Thymus (tissue), 11 donors: Measurements from ENCODE around the gene SNX20. TPM values are rescaled to one million over a fixed set of nuclear protein-coding genes. Genes with fewer than 3 reads are reported as not detected.

Source experiments
- DNase-seq, 9 donors: peaks; one replicate each; pipeline ENCODE4 v3.0.0-alpha.2; 2013; ENCODE audit warnings: low spot score in 9 of 9, low read depth in 6 of 9, missing footprints in 1 of 9
- H3K27ac ChIP-seq, 2 donors: one replicate each; pipeline ENCODE4 v1.5.1; 2013; ENCODE audit warnings: control low read depth in 1 of 2, low read depth in 1 of 2, low read length in 1 of 2, mild to moderate bottlenecking in 1 of 2, moderate library complexity in 1 of 2
- H3K27me3 ChIP-seq, 2 donors: one replicate each; pipeline ENCODE4 v1.5.1; 2013; ENCODE audit warnings: low read length in 1 of 2; ENCODE audit not compliant: control insufficient read depth in 2 of 2, insufficient read depth in 1 of 2
- H3K36me3 ChIP-seq, 2 donors: one replicate each; pipeline ENCODE4 v1.5.1; 2013; ENCODE audit warnings: low read length in 1 of 2, mild to moderate bottlenecking in 1 of 2, moderate library complexity in 1 of 2; ENCODE audit not compliant: control insufficient read depth in 2 of 2, insufficient read depth in 2 of 2
- H3K4me1 ChIP-seq, 2 donors: one replicate each; pipeline ENCODE4 v1.5.1; 2013; ENCODE audit warnings: low read length in 2 of 2; ENCODE audit not compliant: control insufficient read depth in 2 of 2, insufficient read depth in 2 of 2
- H3K4me3 ChIP-seq, 2 donors: one replicate each; pipeline ENCODE4 v1.5.1; 2013; ENCODE audit warnings: low read length in 2 of 2, control low read depth in 1 of 2, mild to moderate bottlenecking in 1 of 2
- H3K9me3 ChIP-seq, 2 donors: one replicate each; pipeline ENCODE4 v1.5.1; 2013; ENCODE audit warnings: low read length in 1 of 2, mild to moderate bottlenecking in 1 of 2; ENCODE audit not compliant: control insufficient read depth in 2 of 2, insufficient read depth in 1 of 2
- WGBS: extraction: QIAGEN DNeasy Blood & Tissue Kit; methylation state at CpG from one replicate; pipeline ENCODE4 v1.1.7; 2013; 5-methylcytosine and 5-hydroxymethylcytosine counted together
- polyA plus RNA-seq: library from polyadenylated mRNA; stranded (reverse); fragments of 200-250 nt; gene quantifications from one replicate; pipeline ENCODE4 v1.2.3, GENCODE V29; 2013
- total RNA-seq: library from RNA; stranded (reverse); fragments of 120-200 nt; gene quantifications from one replicate; pipeline ENCODE4 v1.2.4, GENCODE V29; 2013
- donor health status: healthy.

The SNX20 gene
- total and polyA plus RNA-seq, 2 donors = 25.0 to 34.2 TPM

GRCh38 chr16:50669741-50670140 lies 11.4 kb downstream of the SNX20 start:
- H3K36me3 ChIP-seq = peaks cover 56 to 63% of the 10 kb centered on the region in 2 donors
- peaks cover 23 to 25% of the 10 kb centered on the region in 2 donors for H3K9me3 ChIP-seq
- H3K4me1 ChIP-seq = peaks cover 8 to 25% of the 10 kb centered on the region in 2 donors
- H3K27ac ChIP-seq = no peak overlapping the region
- DNase-seq = no peak
- no peak overlapping the region for H3K4me3 ChIP-seq
- WGBS = 98% methylated on average over 4 of the region's 4 CpGs
- H3K27me3 ChIP-seq = no peaks in the 10 kb centered on the region

- no peak overlapping the region for H3K4me3 ChIP-seq
- DNase-seq = no peak
- peaks cover 16 to 19% of the 10 kb centered on the region in 2 donors for H3K9me3 ChIP-seq
- peaks cover 8 to 25% of the 10 kb centered on the region in 2 donors for H3K4me1 ChIP-seq
- H3K36me3 ChIP-seq = peaks cover 45 to 51% of the 10 kb centered on the region in 2 donors
- WGBS = 90% methylated on average over 5 of the region's 5 CpGs
- H3K27ac ChIP-seq = peak overlapping the region; percentile 43 to 49
- no peaks in the 10 kb centered on the region for H3K27me3 ChIP-seq
Measured at GRCh38 chr16:50668368-50669008, 12.6 kb downstream of the SNX20 start.

DNA sequence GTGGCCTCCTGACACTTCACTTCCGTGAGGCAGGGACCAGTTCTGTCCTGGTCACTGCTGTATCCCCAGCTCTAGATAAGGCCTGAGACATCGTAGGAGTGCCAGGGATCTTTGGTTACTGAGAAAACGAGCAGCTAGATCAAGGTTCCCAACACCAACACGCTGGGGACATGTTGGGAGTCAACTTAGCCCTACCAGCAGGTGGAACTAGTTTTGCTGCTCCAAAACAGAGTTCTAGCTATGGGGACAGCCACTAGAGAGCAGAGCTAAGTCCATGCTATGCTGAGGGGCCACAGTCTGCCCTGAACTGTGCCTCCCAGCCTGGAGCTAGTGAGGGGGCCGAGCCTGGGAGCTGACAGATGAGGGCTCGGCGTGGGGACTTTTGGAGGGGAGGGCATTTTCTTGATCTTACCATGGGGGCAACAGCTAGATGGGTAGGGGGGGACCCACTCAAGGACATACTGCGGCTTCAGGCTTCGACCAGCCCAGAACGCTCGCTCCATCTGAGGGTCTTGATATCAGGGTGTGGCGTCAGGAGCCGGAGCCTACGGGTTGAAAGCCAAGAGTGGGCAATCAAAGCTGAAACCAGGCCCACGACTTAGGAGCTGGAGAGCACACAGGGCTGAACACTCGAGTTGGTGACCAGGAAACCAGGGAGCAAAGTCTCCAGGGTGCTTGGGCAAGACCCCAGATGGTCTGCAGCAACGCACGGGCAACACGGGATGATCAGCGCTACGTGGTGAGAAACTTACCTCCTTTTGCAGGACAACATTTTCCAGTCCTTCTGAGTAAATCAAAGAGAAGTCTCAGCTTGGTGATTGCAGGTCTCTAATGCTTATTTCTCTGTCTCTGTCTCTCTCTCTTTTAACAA lies 13.4 kb downstream of the SNX20 start:
- 95% methylated on average over 21 of the region's 21 CpGs for WGBS
- Histone ChIP-seq H3K9me3 (peaks cover 9 to 12% of the 10 kb centered on the region in 2 donors), H3K4me1 (peaks cover 8 to 25% of the 10 kb centered on the region in 2 donors), H3K36me3 (peaks cover 38 to 43% of the 10 kb centered on the region in 2 donors), H3K27me3 (no peaks in the 10 kb centered on the region), H3K4me3 (no peak overlapping the region), H3K27ac (peak overlapping the region in 1 of 2 donors; percentile 61)
- peak in 1 of 9 donors; percentile 29 for DNase-seq

DNA sequence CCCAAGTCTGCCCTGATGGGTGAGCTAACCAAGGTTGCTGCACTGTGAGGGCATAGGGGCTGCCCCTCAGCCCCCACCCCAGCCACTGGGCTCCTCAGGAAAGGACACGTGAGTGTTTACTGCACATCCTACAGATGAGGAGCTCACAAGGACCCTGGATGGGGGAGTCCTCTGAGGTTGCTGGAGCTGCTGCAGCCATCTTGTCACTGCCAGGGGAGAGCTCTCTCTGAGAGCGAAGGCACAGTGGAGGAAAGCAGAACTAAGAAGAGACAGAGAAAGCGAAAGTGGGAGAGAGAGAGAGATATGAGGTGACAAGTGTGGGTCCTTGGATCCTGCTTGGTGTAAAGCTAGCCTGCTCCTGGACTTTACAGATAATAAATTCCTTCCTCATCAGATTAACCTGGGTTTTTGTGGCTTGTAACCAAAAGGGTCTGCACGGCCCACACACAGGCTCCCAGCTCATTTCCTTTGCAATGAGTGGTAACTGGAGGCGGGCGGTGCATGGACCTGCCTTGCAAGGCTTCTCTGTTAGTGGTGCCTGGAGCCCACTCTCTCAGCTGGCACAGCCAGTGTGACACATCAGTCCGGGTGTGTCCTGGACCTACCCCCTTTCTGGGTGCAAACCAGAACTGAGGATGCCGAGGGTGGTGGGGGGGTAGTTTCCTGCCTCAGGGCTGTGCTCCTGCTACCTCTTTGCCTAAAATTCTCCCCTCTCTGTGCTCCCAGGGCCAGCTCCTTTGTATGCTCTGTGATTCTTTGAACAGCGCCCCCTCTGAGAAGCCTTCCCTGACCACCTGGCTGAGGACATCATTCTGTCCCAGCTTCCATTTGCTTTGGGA lies 14.2 kb downstream of the SNX20 start:
- DNase-seq = peak in 1 of 9 donors; percentile 49
- Histone ChIP-seq H3K9me3 (peaks cover under 1 to 7% of the 10 kb centered on the region in 2 donors), H3K4me1 (peaks cover 8 to 25% of the 10 kb centered on the region in 2 donors), H3K27me3 (no peaks in the 10 kb centered on the region), H3K27ac (peak overlapping the region in 1 of 2 donors; percentile 61), H3K4me3 (no peak overlapping the region), H3K36me3 (peaks cover 29 to 34% of the 10 kb centered on the region in 2 donors)
- WGBS = 42% methylated on average over 9 of the region's 9 CpGs

GRCh38 chr16:50665128-50665878 lies 15.8 kb downstream of the SNX20 start:
- H3K9me3 ChIP-seq = peaks cover 0 to 5% of the 10 kb centered on the region in 2 donors
- no peak overlapping the region for H3K27ac ChIP-seq
- peaks cover 8 to 25% of the 10 kb centered on the region in 2 donors for H3K4me1 ChIP-seq
- peak in 7 of 9 donors; percentile 57 to 89 (median 78) for DNase-seq
- 23% methylated on average over 40 of the region's 40 CpGs for WGBS
- no peaks in the 10 kb centered on the region for H3K27me3 ChIP-seq
- H3K4me3 ChIP-seq = peak overlapping the region; percentile 29 to 58
- H3K36me3 ChIP-seq = peaks cover 18 to 22% of the 10 kb centered on the region in 2 donors

GRCh38 chr16:50664270-50664669 lies 16.8 kb downstream of the SNX20 start:
- H3K27ac ChIP-seq = no peak overlapping the region
- H3K27me3 ChIP-seq = no peaks in the 10 kb centered on the region
- peaks cover 0 to 5% of the 10 kb centered on the region in 2 donors for H3K9me3 ChIP-seq
- H3K4me1 ChIP-seq = peaks cover 8 to 25% of the 10 kb centered on the region in 2 donors
- DNase-seq = no peak
- 95% methylated on average over 5 of the region's 5 CpGs for WGBS
- H3K36me3 ChIP-seq = peaks cover 13% of the 10 kb centered on the region in 2 donors
- H3K4me3 ChIP-seq = no peak overlapping the region

- Histone ChIP-seq H3K4me3 (no peak overlapping the region), H3K4me1 (peaks cover 8 to 27% of the 10 kb centered on the region in 2 donors), H3K27me3 (no peaks in the 10 kb centered on the region), H3K27ac (no peak overlapping the region), H3K9me3 (peaks cover 0 to 5% of the 10 kb centered on the region in 2 donors), H3K36me3 (no peaks in the 10 kb centered on the region)
- DNase-seq = no peak
- 97% methylated on average over 10 of the region's 10 CpGs for WGBS
Measured at GRCh38 chr16:50662306-50662940, 18.7 kb downstream of the SNX20 start.

GRCh38 chr16:50659806-50660205 lies 21.3 kb downstream of the SNX20 start:
- WGBS = 96% methylated on average over 5 of the region's 5 CpGs
- Histone ChIP-seq H3K27me3 (no peaks in the 10 kb centered on the region), H3K36me3 (no peaks in the 10 kb centered on the region), H3K9me3 (peaks cover 0 to 5% of the 10 kb centered on the region in 2 donors), H3K4me3 (no peak overlapping the region), H3K4me1 (peaks cover 0 to 15% of the 10 kb centered on the region in 2 donors), H3K27ac (no peak overlapping the region)
- no peak for DNase-seq
